HG03575 (cell line): ENCODE results near the gene UPF2.
"Not testable (repeated sequence)": the region's sequence is repeated elsewhere in the genome, so short reads cannot be mapped to it uniquely, and the experiment has no call there.

ENCODE experiments used
- ATAC-seq: cut with Tn5 transposase; IDR thresholded peaks from one replicate; pipeline ENCODE4 v1.9.1; 2021; ENCODE audit not compliant: unreplicated experiment, insufficient number of reproducible peaks, low FRiP score; ENCODE audit errors: extremely low read depth

The UPF2 gene

DNA sequence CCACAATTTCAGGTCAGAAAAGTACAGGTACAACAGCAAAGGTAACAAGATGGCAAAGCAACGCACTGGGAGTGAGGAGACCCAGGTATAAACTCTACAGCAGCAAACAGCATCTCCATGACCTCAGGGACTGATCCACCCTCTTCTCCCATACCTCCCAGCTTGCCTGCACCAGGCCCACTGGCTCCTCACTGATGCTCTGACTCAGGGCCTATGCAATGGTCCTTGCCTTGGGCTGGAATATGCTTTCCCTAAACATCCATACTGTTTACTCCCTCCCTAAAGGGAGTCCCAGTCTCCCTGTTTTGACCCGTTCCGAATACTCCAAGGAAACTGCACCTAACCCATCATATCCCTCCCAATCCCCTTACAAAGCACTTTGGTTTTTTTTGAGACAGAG, 60.4 kb downstream of the UPF2 start:
- ATAC-seq = no peak

DNA sequence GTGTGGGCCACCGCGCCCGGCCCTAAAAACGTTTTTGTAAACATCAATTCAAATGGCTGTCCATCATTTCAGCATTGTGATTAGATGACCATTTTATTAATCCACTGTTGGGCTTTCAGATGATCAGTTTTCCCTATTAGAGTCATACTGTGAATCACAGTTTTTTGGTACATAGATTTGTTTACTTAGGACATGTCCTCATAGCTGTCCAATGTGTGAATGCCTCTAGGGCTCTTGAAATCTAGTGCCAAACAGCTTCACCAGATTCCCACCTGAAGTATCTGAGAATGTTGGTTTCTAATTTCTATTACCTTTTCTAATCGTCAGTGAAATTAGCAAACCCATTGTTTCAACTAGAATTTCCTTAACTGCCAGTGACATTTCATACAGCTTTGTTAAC, 66.8 kb downstream of the UPF2 start:
- ATAC-seq = no peak

DNA sequence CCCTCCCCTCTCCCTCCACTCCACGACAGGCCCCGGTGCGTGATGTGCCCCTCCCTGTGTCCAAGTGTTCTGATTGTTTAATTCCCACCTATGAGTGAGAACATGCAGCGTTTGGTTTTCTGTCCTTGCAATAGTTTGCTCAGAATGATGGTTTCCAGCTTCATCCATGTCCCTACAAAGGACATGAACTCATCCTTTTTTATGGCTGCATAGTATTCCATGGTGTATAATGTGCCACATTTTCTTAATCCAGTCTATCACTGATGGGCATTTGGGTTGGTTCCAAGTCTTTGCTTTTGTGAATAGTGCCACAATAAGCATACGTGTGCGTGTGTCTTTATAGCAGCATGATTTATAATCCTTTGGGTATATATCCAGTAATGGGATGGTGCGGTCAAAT, 70.1 kb downstream of the UPF2 start:
- ATAC-seq = not testable (repeated sequence)

DNA sequence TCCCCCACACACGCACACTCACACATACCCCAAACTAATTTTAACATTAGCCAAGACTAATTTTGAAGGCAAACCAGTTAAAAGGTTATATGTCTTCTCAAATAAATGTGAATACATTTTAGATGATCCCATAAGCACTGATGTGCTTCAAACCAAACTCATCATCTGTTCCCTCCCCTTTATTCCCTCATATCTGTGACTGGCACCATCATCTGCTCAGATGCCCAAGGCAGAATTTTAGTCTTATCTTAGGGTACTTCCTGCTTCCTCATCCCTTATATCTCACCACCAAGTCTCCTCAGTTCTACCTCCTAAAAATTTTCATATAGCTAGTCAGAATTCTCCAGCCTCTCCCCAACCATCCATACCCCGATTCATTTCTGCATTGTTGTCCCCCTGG, 80.4 kb downstream of the UPF2 start:
- no peak for ATAC-seq

DNA sequence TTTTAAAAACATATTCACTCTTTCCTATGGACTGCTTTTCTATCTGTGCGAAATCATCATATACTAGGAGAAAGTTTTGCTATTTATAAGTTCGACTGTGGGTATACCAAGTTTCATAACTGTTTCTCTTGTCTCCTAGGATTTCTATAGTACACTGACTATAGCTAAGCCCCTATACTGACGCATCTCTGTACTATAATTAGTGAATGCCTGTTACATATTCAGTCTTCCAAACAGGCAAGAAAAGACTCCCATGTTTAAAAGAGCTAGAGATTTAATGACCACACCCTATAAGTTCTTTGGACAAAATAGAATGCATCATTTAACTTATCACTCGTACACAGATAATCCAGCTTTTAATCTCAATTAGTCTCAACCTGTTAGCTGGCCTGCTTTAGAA, 80.8 kb downstream of the UPF2 start:
- ATAC-seq = no peak

DNA sequence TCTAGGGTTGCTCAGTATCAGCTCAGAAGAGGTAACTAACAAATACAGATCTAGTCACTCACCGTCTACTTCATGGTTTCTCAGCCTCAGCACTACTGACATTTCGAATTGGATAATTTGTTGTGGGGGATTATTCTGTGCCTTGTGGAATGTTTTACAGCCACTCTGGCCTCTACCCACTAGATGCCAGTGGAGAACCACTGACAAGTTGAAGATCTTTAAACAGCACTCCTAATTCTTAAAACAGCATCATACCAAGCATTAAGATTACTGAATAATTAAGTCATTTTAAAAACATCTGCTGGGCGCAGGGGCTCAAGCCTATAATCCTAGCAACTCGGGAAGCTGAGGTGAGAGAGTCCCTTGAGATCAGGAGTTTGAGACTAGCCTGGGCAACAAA, 82.6 kb downstream of the UPF2 start:
- no peak for ATAC-seq

DNA sequence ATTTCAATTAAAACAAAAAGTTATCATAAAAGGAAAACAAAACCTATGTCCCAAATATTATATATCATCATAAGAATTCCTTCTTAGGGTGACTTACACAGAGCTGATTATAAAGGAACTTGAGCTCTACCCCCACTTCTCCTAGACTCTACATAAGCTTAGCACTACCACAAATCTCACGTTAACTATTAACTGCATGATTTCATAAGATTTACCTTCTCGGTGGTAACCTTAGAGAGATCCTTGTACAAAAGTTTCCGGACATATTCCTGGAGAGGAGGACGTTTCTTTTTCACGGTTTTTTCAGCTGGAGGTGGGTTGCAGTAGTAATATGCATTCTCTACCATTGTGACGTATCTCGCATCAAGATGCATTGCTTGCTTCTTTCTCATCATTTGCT, 83.7 kb downstream of the UPF2 start:
- no peak for ATAC-seq

DNA sequence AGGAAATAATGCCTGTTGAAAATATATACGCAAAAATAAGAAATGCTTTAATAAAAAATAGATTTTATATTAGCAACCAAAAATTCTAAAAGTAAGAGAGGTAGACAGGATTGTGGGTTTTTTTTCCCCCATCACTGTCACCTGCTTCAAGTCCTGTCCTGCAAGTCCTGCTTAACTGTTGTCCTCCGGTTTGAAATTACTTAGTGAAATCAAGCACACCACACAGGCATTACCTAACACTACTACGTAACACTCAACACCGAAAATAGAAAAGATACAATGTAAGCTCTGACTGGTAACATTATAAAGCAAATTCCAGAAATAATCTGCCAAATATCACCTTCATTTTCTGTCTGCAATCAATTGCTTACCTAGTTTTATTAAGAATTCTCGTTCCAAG, 90.9 kb downstream of the UPF2 start:
- ATAC-seq = no peak

DNA sequence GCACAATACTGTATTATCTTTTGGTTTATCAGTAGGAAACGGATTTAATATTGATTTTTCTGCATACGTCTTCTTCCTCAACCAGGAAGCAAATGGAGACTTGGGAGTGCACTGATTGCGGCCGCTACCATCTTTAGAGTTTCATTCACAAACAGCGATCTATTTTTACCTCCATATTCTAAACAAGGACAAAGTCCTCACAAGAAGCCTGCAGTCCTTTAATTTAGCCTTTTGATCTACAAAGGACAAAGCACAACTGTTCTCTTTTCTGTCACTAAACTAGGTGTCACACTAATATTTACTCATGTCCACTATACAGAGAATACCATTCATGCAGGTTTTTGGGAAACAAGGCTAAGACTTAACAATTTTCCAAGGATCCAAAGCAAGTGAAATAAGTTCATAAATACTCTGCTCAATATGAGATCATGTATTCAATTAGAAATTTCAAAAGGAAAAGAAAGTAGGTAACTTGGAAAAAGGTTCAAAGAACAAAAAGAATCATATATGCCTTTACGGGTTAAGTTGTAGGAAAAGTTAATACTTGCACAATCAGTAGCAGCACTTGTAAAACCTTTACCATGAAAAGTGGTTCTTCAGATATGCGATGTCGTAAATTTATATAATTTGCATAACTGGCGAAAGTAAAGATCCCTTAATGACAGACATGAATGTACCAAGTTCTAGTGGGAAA, 92.1 kb downstream of the UPF2 start:
- ATAC-seq = no peak

DNA sequence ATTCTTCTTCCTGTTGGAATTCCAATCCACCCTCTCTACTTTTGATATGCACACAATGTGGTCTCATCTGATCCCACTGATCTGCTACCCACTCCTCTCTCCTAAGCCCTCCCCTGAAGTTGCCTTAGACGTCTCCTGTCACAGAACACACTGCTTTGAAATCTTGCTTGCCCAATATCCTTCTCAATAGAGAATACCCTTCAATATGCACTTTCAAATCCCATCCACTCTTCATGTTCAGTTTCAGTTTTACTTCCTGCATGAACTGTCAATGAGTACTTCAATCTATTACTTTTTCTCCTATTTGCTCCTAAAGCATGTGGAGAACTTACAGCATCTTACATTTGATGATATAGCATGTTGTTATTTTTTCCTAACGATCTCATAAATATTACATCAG, 93.5 kb downstream of the UPF2 start:
- no peak for ATAC-seq

DNA sequence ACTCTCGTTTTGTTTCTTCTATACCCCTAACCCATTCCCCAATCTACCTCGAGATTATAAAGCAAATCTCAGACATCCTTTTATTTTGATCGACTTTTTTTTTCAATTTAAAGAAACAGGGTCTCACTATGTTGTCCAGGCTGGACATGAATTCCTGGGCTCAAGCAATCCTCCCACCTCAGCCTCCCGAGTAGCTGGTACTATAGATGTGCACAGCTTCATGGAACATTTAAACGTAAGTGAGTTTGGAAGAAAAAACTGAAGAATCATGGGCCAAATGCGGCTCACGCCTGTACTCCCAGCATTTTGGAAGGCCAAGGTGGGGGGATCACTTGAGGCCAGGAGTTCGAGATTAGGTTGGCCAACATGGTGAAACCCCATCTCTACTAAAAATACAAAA, 96.0 kb downstream of the UPF2 start:
- no peak for ATAC-seq

DNA sequence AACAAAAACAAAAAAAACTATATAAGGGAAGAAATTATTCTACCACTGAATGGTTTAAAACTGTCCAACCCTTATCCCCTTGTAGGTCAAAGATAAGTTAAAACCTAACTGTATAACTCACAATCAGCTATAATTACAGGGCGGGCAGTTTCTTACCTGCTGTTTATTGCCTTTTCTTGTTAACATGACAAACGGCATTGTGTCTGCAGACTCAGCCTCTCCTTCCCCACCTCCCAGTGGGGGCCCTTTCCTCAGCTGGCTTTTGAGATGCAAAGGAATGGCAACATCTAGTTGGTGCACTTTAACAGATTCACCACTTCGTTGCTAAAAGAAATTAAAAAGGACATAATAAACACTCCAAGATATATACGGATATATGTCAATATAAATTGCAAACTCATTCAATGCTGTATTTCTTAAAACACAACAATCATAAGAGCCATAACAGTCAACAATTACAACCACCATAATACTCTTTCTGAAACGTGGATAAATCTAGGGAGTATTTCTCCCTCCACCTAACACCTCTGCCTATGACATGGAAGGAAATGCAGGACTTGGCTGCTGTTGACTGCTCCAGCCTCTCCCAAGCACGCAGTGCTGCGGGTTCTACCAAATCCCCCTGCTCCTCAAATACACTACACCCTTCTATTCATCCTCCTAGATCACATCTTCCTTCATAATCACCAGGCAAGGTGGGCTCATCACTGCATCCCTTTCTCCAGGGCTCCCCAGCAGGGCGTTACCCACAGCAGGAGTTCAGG, 106.0 kb downstream of the UPF2 start:
- no peak for ATAC-seq

DNA sequence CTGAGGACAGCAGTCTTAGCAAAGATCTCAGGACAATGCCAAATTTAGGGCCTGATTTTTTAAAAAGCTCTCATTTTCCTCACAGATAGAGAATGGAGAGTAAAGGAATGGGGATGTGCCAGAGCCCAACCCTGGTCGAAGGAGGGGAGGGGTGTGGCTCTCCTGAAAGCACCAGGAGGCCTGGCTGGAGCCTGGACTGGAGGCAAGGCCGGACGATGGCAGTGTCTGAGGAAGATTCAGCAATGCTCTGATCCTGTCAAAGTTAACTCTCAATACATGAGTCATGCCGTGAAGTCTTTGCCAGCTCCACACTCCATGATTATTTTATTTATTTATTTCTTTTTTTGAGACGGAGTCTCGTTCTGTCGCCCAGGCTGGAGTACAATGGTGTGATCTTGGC, 108.3 kb downstream of the UPF2 start:
- ATAC-seq = no peak

DNA sequence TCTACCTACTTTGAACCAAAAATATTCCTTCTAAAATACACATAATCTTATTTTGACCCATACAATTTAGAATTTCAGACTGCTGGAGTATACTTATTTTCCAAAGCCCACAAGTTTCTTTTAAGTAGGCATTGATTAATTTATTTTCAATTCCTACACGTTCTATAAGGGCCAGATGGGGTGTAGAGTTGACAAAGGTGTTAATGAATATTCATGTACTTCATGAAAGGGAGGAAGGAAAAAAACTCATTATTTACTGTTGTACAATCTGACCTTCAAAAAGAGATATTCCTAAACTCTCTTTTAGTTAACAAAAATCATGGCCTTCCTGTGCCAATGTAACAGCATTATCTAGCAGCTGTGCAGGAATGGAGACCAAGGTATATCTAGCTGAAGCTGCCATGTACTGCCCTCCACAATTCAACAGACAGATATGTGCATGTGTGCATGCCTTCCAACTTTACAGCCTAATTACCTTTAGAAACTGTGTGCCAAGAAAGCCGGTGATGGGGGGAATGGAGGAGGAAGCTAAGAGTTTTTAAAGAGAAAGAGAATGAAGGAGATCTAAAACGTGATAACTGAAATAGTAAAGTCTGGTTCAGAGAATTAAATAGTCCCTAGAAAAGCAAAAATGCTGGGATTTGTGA, 108.9 kb downstream of the UPF2 start:
- ATAC-seq = no peak

DNA sequence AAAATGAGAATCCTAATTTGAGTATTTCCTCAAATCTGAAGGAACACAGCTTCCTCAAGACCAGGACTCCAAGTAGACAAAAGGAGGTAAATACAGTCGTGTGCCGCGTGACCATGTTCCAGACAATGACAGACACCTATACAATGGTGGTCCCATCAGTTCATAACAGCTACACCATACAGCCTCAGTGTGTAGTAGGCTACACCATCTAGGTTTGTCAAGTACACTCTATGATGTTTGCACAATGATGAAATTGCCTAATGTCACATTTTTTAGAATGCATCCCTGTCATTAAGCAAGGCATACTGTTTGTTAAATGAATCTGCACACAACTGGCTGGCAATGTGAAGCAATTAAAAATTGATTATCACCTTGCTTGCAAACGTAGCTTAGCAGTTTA, 111.6 kb downstream of the UPF2 start:
- no peak for ATAC-seq

DNA sequence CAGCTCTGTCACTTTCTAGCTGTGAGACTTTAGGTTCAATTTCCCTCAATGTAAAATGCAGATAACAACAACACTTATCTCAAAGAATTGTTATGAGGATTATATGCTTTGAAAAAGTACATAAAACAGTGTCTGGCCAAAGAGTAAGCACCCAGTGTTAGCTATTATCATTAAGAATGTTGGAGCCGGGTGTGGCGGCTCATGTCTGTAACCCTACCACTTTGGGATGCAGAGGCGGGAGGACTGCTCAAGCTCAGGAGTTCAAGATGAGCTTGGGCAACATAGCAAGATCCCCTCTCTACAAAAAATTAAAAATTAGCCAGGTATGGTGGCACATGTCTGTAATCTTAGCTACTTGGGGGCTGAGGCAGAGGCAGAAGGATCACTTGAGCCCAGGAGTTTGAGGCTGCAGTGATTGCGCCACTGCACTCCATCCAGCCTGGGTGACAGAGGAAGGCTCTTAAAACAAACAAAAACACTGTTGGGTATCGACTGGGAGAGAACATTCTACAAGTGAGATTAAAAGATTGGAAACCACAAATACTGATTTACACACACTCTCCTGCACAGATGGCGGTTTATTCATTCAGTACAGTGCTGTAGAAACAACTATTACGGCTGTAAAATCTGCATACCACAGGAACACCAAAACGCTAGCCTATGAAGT, 112.2 kb downstream of the UPF2 start:
- ATAC-seq = no peak

DNA sequence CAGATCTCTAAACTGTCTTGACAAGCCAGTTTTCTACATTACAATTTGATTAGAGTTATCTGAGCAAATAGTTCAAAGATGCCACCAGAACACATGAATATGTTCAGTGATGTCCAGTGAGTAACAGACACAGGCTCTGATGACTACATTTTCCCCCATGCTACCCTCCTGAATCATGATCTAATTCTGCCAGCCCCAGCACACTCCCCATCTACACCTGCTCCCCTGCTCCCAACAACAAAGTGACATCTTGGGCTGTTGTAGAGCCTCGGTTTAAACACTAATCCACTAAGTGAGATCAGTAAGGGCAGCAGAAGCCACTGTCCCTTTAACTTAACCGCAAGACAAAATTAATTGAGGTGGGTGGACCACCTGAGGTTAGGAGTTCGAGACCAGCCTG, 114.9 kb downstream of the UPF2 start:
- ATAC-seq = no peak

DNA sequence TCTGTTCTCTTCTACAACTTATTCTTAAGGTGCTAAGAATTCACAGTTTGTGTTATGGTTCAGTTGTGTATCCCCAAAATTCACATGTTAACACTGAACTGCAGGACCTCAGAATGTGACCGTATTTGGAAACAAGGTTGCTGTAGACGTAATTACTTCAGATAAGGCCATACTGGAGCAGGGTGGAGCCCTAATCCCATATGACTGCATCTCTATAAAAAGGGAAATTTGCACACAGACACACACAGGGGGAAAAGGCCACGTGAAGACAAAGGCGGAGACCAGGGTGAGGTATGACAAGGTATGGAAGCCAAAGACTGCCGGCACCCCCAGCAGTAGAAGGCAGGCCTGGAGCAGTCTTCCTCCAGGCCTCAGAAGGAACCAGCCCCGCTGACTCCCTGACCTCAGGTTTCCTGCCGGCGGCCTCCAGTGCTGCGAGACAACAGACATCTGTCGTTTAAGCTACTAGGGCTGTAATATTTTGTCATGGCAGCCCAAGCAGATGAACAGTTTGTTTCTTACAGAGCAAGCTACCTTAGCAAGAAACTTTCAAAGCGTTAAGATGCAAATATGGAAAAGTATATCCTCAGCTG, 120.7 kb downstream of the UPF2 start:
- no peak for ATAC-seq

DNA sequence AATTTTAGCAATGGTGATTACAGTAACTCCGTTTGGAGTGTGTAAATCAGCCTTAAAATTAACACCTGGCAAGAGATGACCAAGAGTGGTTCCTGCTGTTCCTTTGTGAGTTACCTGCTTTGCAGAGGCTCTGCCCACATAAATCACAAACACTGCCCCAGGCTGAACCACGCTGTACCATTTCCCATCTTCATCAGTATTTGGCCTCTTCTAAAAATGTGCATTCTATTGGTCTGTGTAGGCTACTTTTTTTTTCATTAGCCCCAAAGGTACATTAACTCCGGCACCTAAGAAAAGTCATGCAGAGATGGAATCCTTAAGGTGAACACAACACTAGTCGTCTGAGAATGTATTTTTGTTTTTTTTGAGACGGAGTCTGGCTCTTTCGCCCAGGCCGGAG, 123.3 kb downstream of the UPF2 start:
- ATAC-seq = no peak
